Nephron progenitor cell (in vitro differentiated cells): ENCODE measurements around the gene SRMS.

Source experiments
- DNase-seq: peaks from one replicate; pipeline ENCODE4 v3.0.0; 2021
- H3K27ac Mint-ChIP-seq: 2 replicates; pipeline ENCODE4 v1.8.0; 2021; ENCODE audit warnings: mild to moderate bottlenecking, moderate library complexity, mixed read lengths
- H3K27me3 Mint-ChIP-seq: 2 replicates; pipeline ENCODE4 v1.8.0; 2021; ENCODE audit warnings: mild to moderate bottlenecking, low read depth, mixed read lengths; ENCODE audit not compliant: poor library complexity
- H3K36me3 Mint-ChIP-seq: 2 replicates; pipeline ENCODE4 v1.8.0; 2021; ENCODE audit warnings: low read depth, mixed read lengths
- H3K4me1 Mint-ChIP-seq: 2 replicates; pipeline ENCODE4 v1.8.0; 2021; ENCODE audit warnings: mixed read lengths
- H3K4me3 Mint-ChIP-seq: 2 replicates; pipeline ENCODE4 v1.8.0; 2021; ENCODE audit warnings: mild to moderate bottlenecking, moderate library complexity, mixed read lengths
- H3K9me3 Mint-ChIP-seq: 2 replicates; pipeline ENCODE4 v1.8.0; 2021; ENCODE audit warnings: mild to moderate bottlenecking, moderate library complexity, mixed read lengths
- TF ChIP-seq, protein P1 (sequence below): fragments of 200-600 bp; sonication (generic); IDR thresholded peaks from 2 replicates; pipeline ENCODE4 v1.5.0; 2021; ENCODE audit warnings: antibody characterized with exemption

SRMS gene

GRCh38 chr20:63522981-63523611 is 24.5 kb downstream of the SRMS start:
- peaks cover 44% of the 10 kb centered on the region for H3K4me1 Mint-ChIP-seq
- TF ChIP-seq, protein P1, sequence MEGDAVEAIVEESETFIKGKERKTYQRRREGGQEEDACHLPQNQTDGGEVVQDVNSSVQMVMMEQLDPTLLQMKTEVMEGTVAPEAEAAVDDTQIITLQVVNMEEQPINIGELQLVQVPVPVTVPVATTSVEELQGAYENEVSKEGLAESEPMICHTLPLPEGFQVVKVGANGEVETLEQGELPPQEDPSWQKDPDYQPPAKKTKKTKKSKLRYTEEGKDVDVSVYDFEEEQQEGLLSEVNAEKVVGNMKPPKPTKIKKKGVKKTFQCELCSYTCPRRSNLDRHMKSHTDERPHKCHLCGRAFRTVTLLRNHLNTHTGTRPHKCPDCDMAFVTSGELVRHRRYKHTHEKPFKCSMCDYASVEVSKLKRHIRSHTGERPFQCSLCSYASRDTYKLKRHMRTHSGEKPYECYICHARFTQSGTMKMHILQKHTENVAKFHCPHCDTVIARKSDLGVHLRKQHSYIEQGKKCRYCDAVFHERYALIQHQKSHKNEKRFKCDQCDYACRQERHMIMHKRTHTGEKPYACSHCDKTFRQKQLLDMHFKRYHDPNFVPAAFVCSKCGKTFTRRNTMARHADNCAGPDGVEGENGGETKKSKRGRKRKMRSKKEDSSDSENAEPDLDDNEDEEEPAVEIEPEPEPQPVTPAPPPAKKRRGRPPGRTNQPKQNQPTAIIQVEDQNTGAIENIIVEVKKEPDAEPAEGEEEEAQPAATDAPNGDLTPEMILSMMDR: no peak
- peaks cover 9% of the 10 kb centered on the region for H3K27me3 Mint-ChIP-seq
- no peak overlapping the region for H3K27ac Mint-ChIP-seq
- H3K36me3 Mint-ChIP-seq: peaks cover 23% of the 10 kb centered on the region
- no peak for DNase-seq
- peaks cover 3% of the 10 kb centered on the region for H3K9me3 Mint-ChIP-seq
- peak overlapping the region; percentile 59 for H3K4me3 Mint-ChIP-seq

DNA sequence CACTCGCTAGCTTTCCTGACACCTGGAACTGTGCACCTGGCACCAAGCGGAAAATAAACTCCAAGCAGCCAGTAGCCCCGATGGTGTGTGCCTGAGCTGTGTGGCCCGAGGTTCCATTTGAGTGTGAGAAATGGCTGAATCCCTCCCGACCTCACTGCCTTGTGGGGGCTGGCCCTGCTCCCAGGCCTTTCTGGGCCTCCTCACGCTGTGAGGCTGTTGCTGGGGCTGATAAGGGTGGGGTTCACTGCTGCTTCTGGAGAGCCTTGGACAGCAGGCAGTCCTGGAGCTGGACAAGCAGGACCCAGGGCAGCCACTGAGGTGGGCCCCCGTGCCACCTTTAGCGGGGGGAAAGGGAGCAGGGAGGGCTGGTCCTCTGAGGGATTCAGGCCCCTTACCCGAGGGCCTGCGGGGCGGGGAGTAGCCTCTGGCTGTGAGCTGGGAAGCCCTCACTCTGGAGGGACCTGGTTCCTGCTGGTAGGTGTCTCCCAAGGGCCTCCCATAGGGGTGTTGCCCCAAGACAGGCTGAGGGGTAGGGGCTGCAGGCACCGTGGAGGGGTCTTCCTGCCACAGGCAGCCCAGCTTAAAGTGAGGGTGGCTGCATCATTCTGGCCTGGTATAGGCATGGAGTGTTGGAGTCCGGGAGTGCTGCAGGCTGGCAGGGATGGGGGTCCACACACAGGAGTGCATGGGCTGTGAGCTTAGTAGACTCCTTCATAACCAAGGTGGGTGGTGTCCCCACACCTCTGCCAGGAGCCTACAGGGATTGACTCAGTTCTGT is 25.3 kb downstream of the SRMS start:
- Mint-ChIP-seq H3K4me1 (peaks cover 43% of the 10 kb centered on the region), H3K4me3 (peak overlapping the region; percentile 91), H3K36me3 (peaks cover 23% of the 10 kb centered on the region), H3K27ac (no peak overlapping the region), H3K27me3 (peaks cover 12% of the 10 kb centered on the region), H3K9me3 (peaks cover 3% of the 10 kb centered on the region)
- TF ChIP-seq, protein P1: no peak
- no peak for DNase-seq

GRCh38 chr20:63521602-63522001 is 25.9 kb downstream of the SRMS start:
- peak overlapping the region; percentile 45 for H3K27ac Mint-ChIP-seq
- H3K36me3 Mint-ChIP-seq: peaks cover 23% of the 10 kb centered on the region
- TF ChIP-seq, protein P1: no peak
- peaks cover 12% of the 10 kb centered on the region for H3K27me3 Mint-ChIP-seq
- H3K9me3 Mint-ChIP-seq: peaks cover 3% of the 10 kb centered on the region
- no peak for DNase-seq
- peak overlapping the region; percentile 91 for H3K4me3 Mint-ChIP-seq
- H3K4me1 Mint-ChIP-seq: peaks cover 39% of the 10 kb centered on the region

DNA sequence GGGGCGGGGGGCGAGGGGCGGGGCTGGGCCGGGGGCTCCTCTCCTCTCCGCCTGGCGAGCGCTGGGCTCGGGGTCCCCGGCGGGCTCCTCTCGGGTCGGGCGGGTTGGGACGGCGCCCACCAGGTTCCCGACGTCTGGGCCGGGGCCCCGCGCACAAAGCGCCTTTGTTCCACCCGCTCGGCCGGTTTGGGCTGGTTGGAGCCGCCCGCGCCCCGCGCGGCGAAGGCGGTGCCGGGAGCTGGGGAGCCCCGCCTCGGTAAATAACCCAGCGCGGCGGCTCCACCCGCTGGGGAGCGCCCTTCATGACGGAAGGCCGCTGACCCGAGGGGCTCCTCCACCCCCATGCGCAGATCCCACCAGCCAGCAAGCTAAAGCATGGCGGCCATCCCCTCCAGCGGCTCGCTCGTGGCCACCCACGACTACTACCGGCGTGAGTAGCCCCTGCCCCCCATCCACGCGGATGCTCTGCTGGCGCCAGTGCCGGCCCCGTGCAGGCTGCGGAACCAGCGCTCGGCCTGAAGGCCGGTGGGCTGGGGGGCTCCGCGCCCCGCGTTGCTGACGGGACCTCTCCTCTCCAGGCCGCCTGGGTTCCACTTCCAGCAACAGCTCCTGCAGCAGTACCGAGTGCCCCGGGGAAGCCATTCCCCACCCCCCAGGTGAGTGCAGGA is 26.5 kb downstream of the SRMS start:
- H3K27me3 Mint-ChIP-seq: peaks cover 12% of the 10 kb centered on the region
- TF ChIP-seq, protein P1: no peak
- H3K4me1 Mint-ChIP-seq: peaks cover 39% of the 10 kb centered on the region
- peaks cover 3% of the 10 kb centered on the region for H3K9me3 Mint-ChIP-seq
- peak; percentile 69 for DNase-seq
- peak overlapping the region; percentile 91 for H3K4me3 Mint-ChIP-seq
- peak overlapping the region; percentile 45 for H3K27ac Mint-ChIP-seq
- H3K36me3 Mint-ChIP-seq: peaks cover 23% of the 10 kb centered on the region

- Mint-ChIP-seq H3K27ac (peak within 1 kb of the TSS; percentile 45), H3K27me3 (peaks cover 12% of the 10 kb centered on the region), H3K4me1 (peaks cover 39% of the 10 kb centered on the region), H3K9me3 (peaks cover 3% of the 10 kb centered on the region), H3K36me3 (peaks cover 23% of the 10 kb centered on the region), H3K4me3 (peak within 1 kb of the TSS; percentile 91)
- TF ChIP-seq, protein P1: no peak
- DNase-seq: peak; percentile 87
Observed at GRCh38 chr20:63520504-63520933, 27.0 kb downstream of the SRMS start, which contains the start of gene PPDPF. Gene PPDPF, plus strand, starts transcription at chr20:63520765. Its CDS starts 544 bp downstream, at chr20:63521309.
